Measurements from ENCODE around the gene EPS15. TPM values are rescaled to one million over a fixed set of nuclear protein-coding genes. Genes with fewer than 3 reads are reported as not detected.

EPS15 gene
- total RNA-seq, 1 experiment from 2014 or later = 54.4 TPM

DNA sequence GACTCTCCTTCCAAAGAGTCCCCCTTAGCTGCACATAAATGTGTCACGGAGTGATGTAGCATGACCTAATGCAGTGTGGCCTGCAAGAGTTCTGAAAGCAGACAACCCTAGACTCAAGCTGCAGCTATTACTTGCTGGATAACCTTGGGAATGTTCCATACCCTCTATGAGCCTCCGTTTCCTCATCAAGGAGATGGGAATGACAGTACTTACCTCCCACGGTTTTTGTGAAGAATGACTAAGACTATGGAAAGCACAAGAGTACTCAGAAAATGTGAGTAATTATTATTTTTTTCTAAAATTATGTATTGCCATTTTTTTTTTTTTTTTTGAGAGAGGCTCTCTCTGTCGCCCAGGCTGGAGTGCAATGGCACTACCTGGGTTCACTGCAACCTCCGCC lies 191.7 kb downstream of the EPS15 start:
- Histone ChIP-seq H3K4me1 (ENCODE audit: control insufficient read depth, insufficient read depth, low read length) (peaks cover 18% of the 10 kb centered on the region), H3K27ac (ENCODE audit: low read length) (no peak overlapping the region), H3K4me3 (ENCODE audit: low read depth in 2 of 2, low read length in 2 of 2) (no peak overlapping the region), H3K9me3 (ENCODE audit: control insufficient read depth, insufficient read depth, low read depth, low read length) (no peaks in the 10 kb centered on the region), H3K36me3 (ENCODE audit: control insufficient read depth, insufficient read depth, low read length) (no peaks in the 10 kb centered on the region), H3K27me3 (ENCODE audit: control insufficient read depth, insufficient read depth, low read length) (no peaks in the 10 kb centered on the region)
- TF ChIP-seq POLR2AphosphoS5 (IDR thresholded peaks at IDR 0.05; ENCODE audit: low read depth, low read length) = no peak
- TF ChIP-seq, protein P1, sequence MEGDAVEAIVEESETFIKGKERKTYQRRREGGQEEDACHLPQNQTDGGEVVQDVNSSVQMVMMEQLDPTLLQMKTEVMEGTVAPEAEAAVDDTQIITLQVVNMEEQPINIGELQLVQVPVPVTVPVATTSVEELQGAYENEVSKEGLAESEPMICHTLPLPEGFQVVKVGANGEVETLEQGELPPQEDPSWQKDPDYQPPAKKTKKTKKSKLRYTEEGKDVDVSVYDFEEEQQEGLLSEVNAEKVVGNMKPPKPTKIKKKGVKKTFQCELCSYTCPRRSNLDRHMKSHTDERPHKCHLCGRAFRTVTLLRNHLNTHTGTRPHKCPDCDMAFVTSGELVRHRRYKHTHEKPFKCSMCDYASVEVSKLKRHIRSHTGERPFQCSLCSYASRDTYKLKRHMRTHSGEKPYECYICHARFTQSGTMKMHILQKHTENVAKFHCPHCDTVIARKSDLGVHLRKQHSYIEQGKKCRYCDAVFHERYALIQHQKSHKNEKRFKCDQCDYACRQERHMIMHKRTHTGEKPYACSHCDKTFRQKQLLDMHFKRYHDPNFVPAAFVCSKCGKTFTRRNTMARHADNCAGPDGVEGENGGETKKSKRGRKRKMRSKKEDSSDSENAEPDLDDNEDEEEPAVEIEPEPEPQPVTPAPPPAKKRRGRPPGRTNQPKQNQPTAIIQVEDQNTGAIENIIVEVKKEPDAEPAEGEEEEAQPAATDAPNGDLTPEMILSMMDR (IDR thresholded peaks at IDR 0.05) = no peak
- no peak for TF ChIP-seq SIN3A (IDR thresholded peaks at IDR 0.05; ENCODE audit: borderline replicate concordance, insufficient read depth, low read depth, low read length)
- TF ChIP-seq, protein P2, sequence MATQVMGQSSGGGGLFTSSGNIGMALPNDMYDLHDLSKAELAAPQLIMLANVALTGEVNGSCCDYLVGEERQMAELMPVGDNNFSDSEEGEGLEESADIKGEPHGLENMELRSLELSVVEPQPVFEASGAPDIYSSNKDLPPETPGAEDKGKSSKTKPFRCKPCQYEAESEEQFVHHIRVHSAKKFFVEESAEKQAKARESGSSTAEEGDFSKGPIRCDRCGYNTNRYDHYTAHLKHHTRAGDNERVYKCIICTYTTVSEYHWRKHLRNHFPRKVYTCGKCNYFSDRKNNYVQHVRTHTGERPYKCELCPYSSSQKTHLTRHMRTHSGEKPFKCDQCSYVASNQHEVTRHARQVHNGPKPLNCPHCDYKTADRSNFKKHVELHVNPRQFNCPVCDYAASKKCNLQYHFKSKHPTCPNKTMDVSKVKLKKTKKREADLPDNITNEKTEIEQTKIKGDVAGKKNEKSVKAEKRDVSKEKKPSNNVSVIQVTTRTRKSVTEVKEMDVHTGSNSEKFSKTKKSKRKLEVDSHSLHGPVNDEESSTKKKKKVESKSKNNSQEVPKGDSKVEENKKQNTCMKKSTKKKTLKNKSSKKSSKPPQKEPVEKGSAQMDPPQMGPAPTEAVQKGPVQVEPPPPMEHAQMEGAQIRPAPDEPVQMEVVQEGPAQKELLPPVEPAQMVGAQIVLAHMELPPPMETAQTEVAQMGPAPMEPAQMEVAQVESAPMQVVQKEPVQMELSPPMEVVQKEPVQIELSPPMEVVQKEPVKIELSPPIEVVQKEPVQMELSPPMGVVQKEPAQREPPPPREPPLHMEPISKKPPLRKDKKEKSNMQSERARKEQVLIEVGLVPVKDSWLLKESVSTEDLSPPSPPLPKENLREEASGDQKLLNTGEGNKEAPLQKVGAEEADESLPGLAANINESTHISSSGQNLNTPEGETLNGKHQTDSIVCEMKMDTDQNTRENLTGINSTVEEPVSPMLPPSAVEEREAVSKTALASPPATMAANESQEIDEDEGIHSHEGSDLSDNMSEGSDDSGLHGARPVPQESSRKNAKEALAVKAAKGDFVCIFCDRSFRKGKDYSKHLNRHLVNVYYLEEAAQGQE (IDR thresholded peaks at IDR 0.05; ENCODE audit: insufficient read depth in 1 of 2, low read depth in 2 of 2, low read length in 1 of 2) = no peak
- no peak for TF ChIP-seq TCF7L2 (IDR thresholded peaks at IDR 0.05; ENCODE audit: low read depth, low read length)
- ChIA-PET CTCF (interaction anchor here (0.6 kb wide), 1 partner anchor 26 kb away, joined by 3 read pairs; no protein-coding TSS in a partner anchor), POLR2A (no interaction called here)
- intact Hi-C loops (cut with micrococcal nuclease; ENCODE audit: unreplicated experiment) = no loop called here
- in situ Hi-C loops (cut with HindIII; ENCODE audit: low pct_unique_long_range_greater_than_20kb, low sequenced_read_pairs) = no loop called here
- no peak for ATAC-seq
- no TSS peak for BruUV-seq (replicated peaks)
- DNase-seq (ENCODE audit: low read depth, low spot score) = no peak

DNA sequence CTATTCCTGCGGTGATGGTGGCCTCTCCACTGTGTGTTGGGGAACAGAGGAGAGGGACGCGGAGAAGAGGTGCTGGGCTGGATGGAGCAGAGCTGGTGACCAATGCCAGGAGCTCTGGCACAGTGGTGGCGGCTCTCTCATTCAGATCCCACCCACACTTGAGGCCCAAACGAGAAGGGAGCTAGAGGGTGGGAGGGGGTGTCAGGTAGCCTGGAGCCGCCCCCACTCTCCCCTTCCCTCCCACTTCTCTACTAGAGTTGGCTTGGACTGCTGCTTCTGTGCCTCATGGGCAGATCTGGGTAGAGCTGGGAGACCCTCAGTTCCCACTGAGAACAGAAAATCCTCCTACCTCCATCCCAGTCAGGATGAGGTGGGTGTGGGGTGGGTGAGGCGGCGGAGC lies 192.2 kb downstream of the EPS15 start:
- ATAC-seq (no peak), DNase-seq (ENCODE audit: low read depth, low spot score) (no peak)
- Histone ChIP-seq H3K9me3 (ENCODE audit: control insufficient read depth, insufficient read depth, low read depth, low read length) (no peaks in the 10 kb centered on the region), H3K27me3 (ENCODE audit: control insufficient read depth, insufficient read depth, low read length) (no peaks in the 10 kb centered on the region), H3K4me3 (ENCODE audit: low read depth in 2 of 2, low read length in 2 of 2) (no peak overlapping the region), H3K36me3 (ENCODE audit: control insufficient read depth, insufficient read depth, low read length) (no peaks in the 10 kb centered on the region), H3K27ac (ENCODE audit: low read length) (no peak overlapping the region), H3K4me1 (ENCODE audit: control insufficient read depth, insufficient read depth, low read length) (peaks cover 17% of the 10 kb centered on the region)
- intact Hi-C loops (cut with micrococcal nuclease; ENCODE audit: unreplicated experiment) = no loop called here
- in situ Hi-C loops (cut with HindIII; ENCODE audit: low pct_unique_long_range_greater_than_20kb, low sequenced_read_pairs) = no loop called here
- TF ChIP-seq SIN3A (IDR thresholded peaks at IDR 0.05; ENCODE audit: borderline replicate concordance, insufficient read depth, low read depth, low read length) = no peak
- no peak for TF ChIP-seq POLR2AphosphoS5 (IDR thresholded peaks at IDR 0.05; ENCODE audit: low read depth, low read length)
- TF ChIP-seq, protein P1 (IDR thresholded peaks at IDR 0.05) = no peak
- TF ChIP-seq TCF7L2 (IDR thresholded peaks at IDR 0.05; ENCODE audit: low read depth, low read length) = no peak
- TF ChIP-seq, protein P2 (IDR thresholded peaks at IDR 0.05; ENCODE audit: insufficient read depth in 1 of 2, low read depth in 2 of 2, low read length in 1 of 2) = no peak
- ChIA-PET POLR2A (no interaction called here), CTCF (interaction anchor here (0.6 kb wide), 1 partner anchor 27 kb away, joined by 3 read pairs; no protein-coding TSS in a partner anchor)
- BruUV-seq (replicated peaks) = no TSS peak

Measured in Panc1 (cell line).